GM21381 (cell line): ENCODE data around the gene MME.

Source experiments
- ATAC-seq: cut with Tn5 transposase; IDR thresholded peaks from one replicate; pipeline ENCODE4 v1.9.1; 2021; ENCODE audit warnings: mild to moderate bottlenecking, moderate library complexity; ENCODE audit not compliant: unreplicated experiment

MME gene

GRCh38 chr3:155229086-155229485, 149.0 kb downstream of the MME start:
- no peak for ATAC-seq

GRCh38 chr3:155230382-155230781, 150.3 kb downstream of the MME start:
- ATAC-seq, result no peak

GRCh38 chr3:155231792-155232191, 151.7 kb downstream of the MME start:
- no peak for ATAC-seq

GRCh38 chr3:155232605-155233004, 152.5 kb downstream of the MME start:
- ATAC-seq, result no peak

- no peak for ATAC-seq
Measured at GRCh38 chr3:155233213-155233612, 153.1 kb downstream of the MME start.
